ENCODE results near the gene MAP3K12. TPM values are rescaled to one million over a fixed set of nuclear protein-coding genes. Genes with fewer than 3 reads are reported as not detected.
A peak's percentile ranks its signal among the peaks of the same experiment; 100 is the strongest.

The MAP3K12 gene
- total RNA-seq, 1 donor from 2014 or later = 32.9 TPM

GRCh38 chr12:53466640-53467039 lies 32.6 kb downstream of the MAP3K12 start:
- Mint-ChIP-seq H3K4me1 (peaks cover 16% of the 10 kb centered on the region), H3K27me3 (ENCODE audit: low read depth) (no peaks in the 10 kb centered on the region), H3K4me3 (peak overlapping the region; percentile 29), H3K27ac (ENCODE audit: unreplicated experiment) (no peak overlapping the region), H3K36me3 (ENCODE audit: low read depth) (peaks cover 40% of the 10 kb centered on the region), H3K9me3 (no peaks in the 10 kb centered on the region)
- no peak for TF ChIP-seq CTCF (conservative IDR thresholded peaks at IDR 0.05)
- no peak for DNase-seq (ENCODE audit: low read depth, low spot score)

GRCh38 chr12:53465679-53466078 lies 33.6 kb downstream of the MAP3K12 start:
- peak; percentile 16 for TF ChIP-seq CTCF (conservative IDR thresholded peaks at IDR 0.05)
- Mint-ChIP-seq H3K4me1 (peaks cover 17% of the 10 kb centered on the region), H3K9me3 (no peaks in the 10 kb centered on the region), H3K4me3 (no peak overlapping the region), H3K27ac (ENCODE audit: unreplicated experiment) (no peak overlapping the region), H3K36me3 (ENCODE audit: low read depth) (peaks cover 41% of the 10 kb centered on the region), H3K27me3 (ENCODE audit: low read depth) (no peaks in the 10 kb centered on the region)
- no peak for DNase-seq (ENCODE audit: low read depth, low spot score)

GRCh38 chr12:53464685-53465418 lies 34.4 kb downstream of the MAP3K12 start:
- TF ChIP-seq CTCF (conservative IDR thresholded peaks at IDR 0.05) = no peak
- H3K4me3 Mint-ChIP-seq = peak overlapping the region; percentile 51
- H3K4me1 Mint-ChIP-seq = peaks cover 22% of the 10 kb centered on the region
- peaks cover 46% of the 10 kb centered on the region for H3K36me3 Mint-ChIP-seq (ENCODE audit: low read depth)
- DNase-seq (ENCODE audit: low read depth, low spot score) = no peak
- H3K27ac Mint-ChIP-seq (ENCODE audit: unreplicated experiment) = no peak overlapping the region
- no peaks in the 10 kb centered on the region for H3K9me3 Mint-ChIP-seq
- no peaks in the 10 kb centered on the region for H3K27me3 Mint-ChIP-seq (ENCODE audit: low read depth)

- Mint-ChIP-seq H3K9me3 (no peaks in the 10 kb centered on the region), H3K4me3 (no peak overlapping the region), H3K27ac (ENCODE audit: unreplicated experiment) (no peak overlapping the region), H3K36me3 (ENCODE audit: low read depth) (peaks cover 51% of the 10 kb centered on the region), H3K27me3 (ENCODE audit: low read depth) (no peaks in the 10 kb centered on the region), H3K4me1 (peaks cover 25% of the 10 kb centered on the region)
- TF ChIP-seq CTCF (conservative IDR thresholded peaks at IDR 0.05) = no peak
- no peak for DNase-seq (ENCODE audit: low read depth, low spot score)
These were observed 35.3 kb downstream of the MAP3K12 start for GRCh38 chr12:53463802-53464560.

- Mint-ChIP-seq H3K27ac (ENCODE audit: unreplicated experiment) (no peak overlapping the region), H3K27me3 (ENCODE audit: low read depth) (no peaks in the 10 kb centered on the region), H3K4me3 (no peak overlapping the region), H3K36me3 (ENCODE audit: low read depth) (peaks cover 49% of the 10 kb centered on the region), H3K9me3 (no peaks in the 10 kb centered on the region), H3K4me1 (peaks cover 26% of the 10 kb centered on the region)
- no peak for TF ChIP-seq CTCF (conservative IDR thresholded peaks at IDR 0.05)
- DNase-seq (ENCODE audit: low read depth, low spot score) = no peak
These were observed 36.3 kb downstream of the MAP3K12 start for GRCh38 chr12:53462935-53463334.
